ENCODE measurements around the gene SLC16A6.
"Not testable (repeated sequence)": the region's sequence is repeated elsewhere in the genome, so short reads cannot be mapped to it uniquely, and the experiment has no call there.

Gene SLC16A6

GRCh38 chr17:68260051-68260762 is 30.7 kb downstream of the SLC16A6 start:
- DNase-seq (ENCODE audit: extremely low spot score), result no peak
- CTCF ChIA-PET, result interaction anchor here (1.5 to 4.2 kb wide), 5 partner anchors 13 to 202 kb away, joined by 4 to 18 read pairs (median 5); partner anchors contain the start of genes AMZ2 and WIPI1
- POLR2A ChIA-PET, result no interaction called here
- no peak for TF ChIP-seq CTCF (IDR thresholded peaks at IDR 0.05; ENCODE audit: control extremely low read depth, extremely low read depth, low read depth, missing control alignments)

- DNase-seq (ENCODE audit: extremely low spot score); POLR2A ChIA-PET: not testable (repeated sequence)
- CTCF ChIA-PET, result interaction anchor here (1.1 to 1.9 kb wide), 6 partner anchors 12 to 202 kb away, joined by 3 to 6 read pairs (median 4); partner anchors contain the start of genes AMZ2 and WIPI1
Observed at GRCh38 chr17:68259648-68259951, 31.3 kb downstream of the SLC16A6 start.

GRCh38 chr17:68258890-68259647 is 31.9 kb downstream of the SLC16A6 start:
- POLR2A ChIA-PET, result not testable (repeated sequence)
- peak; percentile 81 for DNase-seq (ENCODE audit: extremely low spot score)
- CTCF ChIA-PET, result interaction anchor here (1.1 to 1.9 kb wide), 5 partner anchors 12 to 202 kb away, joined by 3 to 6 read pairs (median 4); partner anchors contain the start of genes AMZ2 and WIPI1

GRCh38 chr17:68257934-68258333 is 33.0 kb downstream of the SLC16A6 start:
- no peak for DNase-seq (ENCODE audit: extremely low spot score)
- ChIA-PET POLR2A (no interaction called here), CTCF (interaction anchor here (0.9 to 1.9 kb wide), 4 partner anchors 85 to 203 kb away, joined by 3 to 6 read pairs (median 4); partner anchors contain the start of gene WIPI1)
- no peak for TF ChIP-seq CTCF (IDR thresholded peaks at IDR 0.05; ENCODE audit: control extremely low read depth, extremely low read depth, low read depth, missing control alignments)

GRCh38 chr17:68256701-68257100 is 34.2 kb downstream of the SLC16A6 start:
- POLR2A ChIA-PET, CTCF ChIA-PET: not testable (repeated sequence)

GRCh38 chr17:68255731-68256538 is 35.0 kb downstream of the SLC16A6 start:
- DNase-seq (ENCODE audit: extremely low spot score), result no peak
- POLR2A ChIA-PET, result no interaction called here
- CTCF ChIA-PET, result no interaction called here
- no peak for TF ChIP-seq CTCF (IDR thresholded peaks at IDR 0.05; ENCODE audit: control extremely low read depth, extremely low read depth, low read depth, missing control alignments)

More at GRCh38 chr17:68256701-68257100, 34.2 kb downstream of the SLC16A6 start:
- not testable (repeated sequence) for DNase-seq (ENCODE audit: extremely low spot score)

GRCh38 chr17:68255151-68255550 is 35.8 kb downstream of the SLC16A6 start:
- POLR2A ChIA-PET, result no interaction called here
- no peak for DNase-seq (ENCODE audit: extremely low spot score)
- CTCF ChIA-PET, result interaction anchor here (1.3 kb wide), 1 partner anchor 181 kb away, joined by 4 read pairs; no protein-coding TSS in a partner anchor
- TF ChIP-seq CTCF (IDR thresholded peaks at IDR 0.05; ENCODE audit: control extremely low read depth, extremely low read depth, low read depth, missing control alignments), result no peak

- DNase-seq (ENCODE audit: extremely low spot score); POLR2A ChIA-PET; CTCF ChIA-PET: not testable (repeated sequence)
Observed at GRCh38 chr17:68253426-68253825, 37.5 kb downstream of the SLC16A6 start.
